ENCODE results near the gene MRPL14.
"Not testable (repeated sequence)": the region's sequence is repeated elsewhere in the genome, so short reads cannot be mapped to it uniquely, and the experiment has no call there.

Gene MRPL14

GRCh38 chr6:44149369-44150012 lies 22.2 kb upstream of the MRPL14 start:
- no peak for DNase-seq (ENCODE audit: low spot score)

DNA sequence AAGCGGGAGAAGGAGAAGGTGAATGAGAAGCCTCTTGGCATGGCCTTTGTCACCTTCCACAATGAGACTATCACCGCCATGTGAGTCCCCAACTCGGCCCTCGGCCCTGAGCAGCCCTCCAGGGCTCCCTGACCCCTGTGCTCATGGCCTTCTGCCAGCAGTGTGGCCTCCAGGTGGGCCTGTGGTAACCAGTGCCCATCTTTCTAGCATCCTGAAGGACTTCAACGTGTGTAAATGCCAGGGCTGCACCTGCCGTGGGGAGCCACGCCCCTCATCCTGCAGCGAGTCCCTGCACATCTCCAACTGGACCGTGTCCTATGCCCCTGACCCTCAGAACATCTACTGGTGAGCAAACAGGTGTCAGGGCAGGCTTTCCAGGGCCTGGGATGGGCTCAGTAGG lies 21.1 kb upstream of the MRPL14 start:
- no peak for DNase-seq (ENCODE audit: low spot score)

- DNase-seq (ENCODE audit: low spot score) = no peak
These were observed 20.0 kb upstream of the MRPL14 start for GRCh38 chr6:44147256-44147655.

DNA sequence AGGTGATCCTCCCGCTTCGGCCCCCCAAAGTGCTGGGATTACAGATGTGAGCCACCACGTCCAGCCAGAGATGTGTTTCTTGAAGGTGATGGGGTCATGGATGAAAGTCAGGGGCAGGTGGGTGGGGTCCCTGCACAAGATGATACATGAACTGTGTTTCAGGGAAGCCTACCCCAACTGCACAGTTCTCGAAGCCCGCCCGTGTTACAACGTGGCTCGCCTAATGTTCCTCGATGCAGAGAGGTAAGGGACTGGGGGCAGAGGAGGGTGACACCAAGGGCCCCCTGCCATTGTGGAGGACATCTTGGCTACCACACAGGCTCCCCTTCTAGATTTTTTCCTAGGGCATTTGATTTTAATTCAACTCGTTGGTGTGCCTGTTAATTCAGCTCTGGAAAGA lies 19.4 kb upstream of the MRPL14 start:
- DNase-seq (ENCODE audit: low spot score) = no peak

DNA sequence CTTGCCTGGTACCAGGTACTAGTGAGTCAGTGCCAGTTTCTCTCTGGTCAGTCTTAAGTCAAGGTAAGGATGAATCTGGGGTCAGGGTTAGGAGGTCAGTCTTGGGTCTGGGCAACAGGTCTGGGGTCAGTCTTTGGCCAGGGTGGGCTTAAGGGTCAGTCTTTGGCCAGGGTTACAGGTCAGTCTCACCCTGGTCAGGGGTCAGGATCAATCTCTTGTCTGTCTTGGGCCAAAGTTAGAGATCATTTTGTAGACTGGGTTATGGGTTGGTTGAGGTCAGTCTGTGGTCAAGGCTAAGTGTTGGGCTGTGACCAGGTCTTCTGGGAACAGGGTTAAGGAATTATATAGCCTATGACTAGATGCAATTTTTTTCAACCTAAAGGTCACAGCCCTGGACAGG lies 18.6 kb upstream of the MRPL14 start:
- DNase-seq (ENCODE audit: low spot score) = no peak

DNA sequence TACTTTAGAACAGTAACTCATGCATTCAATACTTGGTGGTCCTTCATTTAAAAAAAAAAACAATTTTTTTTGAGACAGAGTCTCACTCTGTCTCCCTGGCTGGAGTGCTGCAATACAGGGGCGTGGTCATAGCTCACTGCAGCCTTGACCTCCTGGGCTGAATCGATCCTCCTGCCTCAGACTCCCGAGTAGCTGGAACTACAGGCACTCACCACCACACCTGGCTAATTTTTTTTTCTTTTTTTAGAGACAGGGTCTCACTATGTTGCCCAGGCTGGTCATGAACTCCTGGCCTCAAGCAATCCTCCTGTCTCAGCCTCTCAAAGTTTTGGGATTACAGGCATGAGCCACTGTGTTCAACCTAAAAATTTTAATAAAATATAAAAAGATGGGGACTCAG lies 17.3 kb upstream of the MRPL14 start:
- DNase-seq (ENCODE audit: low spot score) = not testable (repeated sequence)

- DNase-seq (ENCODE audit: low spot score) = no peak
These were observed 16.5 kb upstream of the MRPL14 start for GRCh38 chr6:44143731-44144130.

DNA sequence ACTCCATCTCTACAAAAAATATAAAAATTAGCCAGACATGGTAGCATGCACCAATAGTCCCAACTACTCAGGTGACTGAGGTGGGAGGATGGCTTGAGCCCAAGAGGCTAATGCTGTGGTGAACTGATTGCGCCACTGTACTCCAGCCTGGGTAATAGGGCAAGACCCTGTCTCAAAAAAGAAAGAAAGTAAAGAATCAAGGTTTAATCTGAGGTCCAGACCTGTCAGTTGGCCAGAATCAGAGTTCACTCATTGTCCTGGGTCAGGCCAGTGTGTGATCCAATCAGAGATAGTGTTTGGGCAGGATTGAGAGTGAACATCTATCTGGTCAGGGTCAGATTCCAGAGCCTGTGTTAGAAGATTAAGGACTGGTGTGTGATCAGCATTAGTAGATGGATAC lies 15.6 kb upstream of the MRPL14 start:
- no peak for DNase-seq (ENCODE audit: low spot score)

GRCh38 chr6:44139351-44139743 lies 12.1 kb upstream of the MRPL14 start:
- no peak for DNase-seq (ENCODE audit: low spot score)

GRCh38 chr6:44138717-44139350 lies 11.6 kb upstream of the MRPL14 start:
- no peak for DNase-seq (ENCODE audit: low spot score)

GRCh38 chr6:44135875-44136274 lies 8.6 kb upstream of the MRPL14 start:
- no peak for DNase-seq (ENCODE audit: low spot score)

DNA sequence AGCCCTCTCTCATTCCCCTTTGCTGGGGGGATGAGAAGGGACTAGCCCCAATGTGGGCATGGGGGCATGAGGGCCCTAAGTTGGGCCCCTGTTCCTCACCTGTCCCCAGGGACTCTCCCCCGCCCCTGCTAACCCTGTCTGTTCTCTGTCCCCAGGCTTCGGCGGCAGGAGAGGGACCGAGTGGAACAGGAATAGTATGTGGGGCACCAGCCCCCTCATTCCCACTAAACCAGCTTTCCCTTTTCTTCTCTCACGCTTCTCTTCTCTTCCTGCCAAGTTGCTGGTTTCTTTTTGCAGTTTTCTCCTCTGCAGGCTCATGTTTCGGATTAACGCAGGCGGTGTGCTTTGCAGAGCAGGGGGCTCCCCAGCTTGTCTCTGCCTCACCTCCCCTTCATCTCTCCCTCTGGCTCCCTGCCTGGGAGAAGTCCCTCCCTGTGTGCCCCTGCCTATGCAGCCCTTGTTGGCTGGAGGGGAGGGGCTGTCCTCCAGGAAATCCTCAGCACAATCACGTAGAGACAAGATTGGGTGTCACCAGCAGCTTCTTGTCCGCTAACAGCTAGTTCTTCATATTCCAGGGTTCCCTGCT lies 8.0 kb upstream of the MRPL14 start:
- DNase-seq (ENCODE audit: low spot score) = no peak

GRCh38 chr6:44133981-44134711 lies 6.9 kb upstream of the MRPL14 start:
- DNase-seq (ENCODE audit: low spot score) = no peak

GRCh38 chr6:44133003-44133931 lies 6.0 kb upstream of the MRPL14 start:
- no peak for DNase-seq (ENCODE audit: low spot score)

DNA sequence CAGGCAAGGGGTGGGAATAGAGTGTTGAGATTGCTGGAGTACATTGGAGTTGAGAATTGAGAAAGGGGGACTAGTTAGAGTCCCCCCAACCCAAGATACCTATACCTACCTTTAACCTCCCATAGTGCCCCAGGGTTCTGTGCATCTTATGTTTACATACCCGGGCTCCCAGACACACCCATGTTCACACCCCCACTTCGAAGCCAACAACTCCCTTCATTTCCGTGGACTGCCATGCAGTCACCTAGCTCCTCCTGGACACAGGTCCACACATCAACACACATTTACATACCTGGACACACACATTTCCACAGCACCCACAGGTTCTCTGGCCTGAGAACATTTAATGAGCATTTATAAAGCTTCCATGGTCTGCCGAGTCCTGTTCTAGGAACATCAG lies 5.2 kb upstream of the MRPL14 start:
- no peak for DNase-seq (ENCODE audit: low spot score)

GRCh38 chr6:44131892-44132291 lies 4.6 kb upstream of the MRPL14 start:
- DNase-seq (ENCODE audit: low spot score) = no peak

DNA sequence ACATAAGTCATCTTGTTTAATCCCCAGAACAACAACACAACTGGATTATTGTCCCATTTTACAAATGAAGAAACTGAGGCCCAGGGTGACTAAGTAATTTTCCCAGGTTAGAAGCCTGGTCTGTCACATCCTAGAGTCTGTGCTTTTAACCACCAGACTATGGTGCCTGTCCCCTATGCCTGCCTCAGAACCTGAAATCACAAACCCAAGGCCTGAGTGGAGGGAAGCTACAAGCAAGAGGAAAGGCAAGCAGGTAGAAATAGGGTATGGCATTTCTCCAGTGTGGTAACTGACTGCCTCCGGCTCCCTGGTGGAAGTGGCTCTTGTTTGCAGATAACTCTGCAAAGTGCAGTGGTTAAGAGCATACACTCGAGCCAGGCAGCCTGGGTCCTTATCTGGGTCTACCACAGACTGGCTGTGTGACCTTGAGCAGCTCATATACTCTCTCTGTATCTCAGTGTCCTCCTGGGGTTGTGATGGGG lies 2.6 kb upstream of the MRPL14 start:
- no peak for DNase-seq (ENCODE audit: low spot score)

- peak; percentile 42 for DNase-seq (ENCODE audit: low spot score)
These were observed 1.0 kb upstream of the MRPL14 start for GRCh38 chr6:44128020-44128917.

DNA sequence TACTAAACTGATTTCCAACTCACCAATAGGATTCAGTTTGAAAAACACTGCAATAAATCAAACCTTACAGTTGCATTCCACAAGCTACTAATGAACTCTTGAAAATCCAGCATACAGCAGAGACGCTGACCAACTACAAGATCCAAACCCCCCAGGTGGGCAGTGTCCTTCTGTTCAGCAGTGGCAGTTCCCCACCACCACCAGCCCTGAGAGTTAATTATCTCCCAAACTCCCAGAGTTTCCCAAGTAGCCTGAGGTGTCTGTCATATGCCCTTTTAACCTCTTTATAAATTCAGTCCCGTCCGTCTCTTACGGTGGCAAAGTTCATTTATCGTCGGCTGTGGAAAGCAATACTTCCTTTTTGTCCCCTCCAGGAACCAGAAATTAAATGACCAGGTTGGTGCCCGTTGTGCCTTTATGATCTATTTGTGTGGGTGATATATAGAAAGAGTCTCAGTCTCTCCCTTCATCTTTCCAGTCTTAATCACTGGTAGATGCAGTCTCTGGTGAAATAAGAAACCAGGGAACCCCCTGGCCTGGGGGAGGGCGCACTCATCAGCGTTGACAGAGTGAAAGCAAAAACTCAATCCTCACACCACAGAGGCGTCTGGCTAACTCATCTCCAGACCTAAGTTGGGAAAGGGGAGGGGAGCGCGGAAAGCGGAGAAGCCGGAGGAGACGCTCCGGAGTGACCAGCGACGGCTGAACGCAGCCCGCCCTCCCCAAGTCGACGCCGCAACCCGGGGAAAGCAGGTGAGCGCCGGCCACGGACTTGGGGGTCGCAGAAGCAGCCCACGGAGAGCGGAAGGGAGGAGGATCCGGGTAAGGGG lies 717 bp downstream of the MRPL14 start:
- peak; percentile 76 for DNase-seq (ENCODE audit: low spot score)

DNA sequence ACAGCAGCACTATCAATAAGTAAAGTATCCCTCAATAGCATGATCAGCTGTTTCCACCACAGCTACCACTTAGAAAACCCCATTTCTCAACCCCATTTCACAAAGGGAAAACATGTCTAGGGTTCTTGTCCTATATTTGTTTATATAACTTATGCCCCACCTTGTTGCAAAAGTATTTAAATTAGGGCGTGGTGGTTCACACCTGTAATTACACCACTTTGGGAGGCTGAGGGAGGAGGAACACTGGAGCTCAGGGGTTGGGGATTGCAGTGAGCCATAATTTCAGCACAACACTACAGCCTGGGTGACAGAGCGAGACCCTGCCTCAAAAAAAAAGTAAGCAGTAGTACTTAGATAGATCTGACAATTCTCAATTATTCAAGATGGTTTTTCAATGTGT lies 3.7 kb downstream of the MRPL14 start:
- no peak for DNase-seq (ENCODE audit: low spot score)

All from kidney tubule cell (primary cell).